Epidermal melanocyte (primary cell): ENCODE results near the gene RFX1.
"Not testable (repeated sequence)": the region's sequence is repeated elsewhere in the genome, so short reads cannot be mapped to it uniquely, and the experiment has no call there.

Source experiments
- DNase-seq: peaks from one replicate; pipeline ENCODE4 v3.0.0; 2011; ENCODE audit warnings: low spot score; ENCODE audit not compliant: insufficient read length

RFX1 gene

GRCh38 chr19:14027856-14028450, 21.8 kb upstream of the RFX1 start, which contains the start of gene RLN3:
TSS of gene RLN3 (plus strand) at chr19:14028148. CDS start at chr19:14028205, 57 bp downstream.
- no peak for DNase-seq

GRCh38 chr19:14026652-14027192, 20.6 kb upstream of the RFX1 start:
- DNase-seq = not testable (repeated sequence)

- peak; percentile 26 for DNase-seq
These were observed 17.5 kb upstream of the RFX1 start for GRCh38 chr19:14023404-14024235.

- DNase-seq = no peak
These were observed 16.3 kb upstream of the RFX1 start for GRCh38 chr19:14022469-14022868.

- no peak for DNase-seq
These were observed 15.4 kb upstream of the RFX1 start for GRCh38 chr19:14021474-14021873.

GRCh38 chr19:14019739-14020138, 13.6 kb upstream of the RFX1 start:
- DNase-seq = not testable (repeated sequence)

GRCh38 chr19:14019100-14019499, 13.0 kb upstream of the RFX1 start:
- no peak for DNase-seq

GRCh38 chr19:14015524-14016035, 9.5 kb upstream of the RFX1 start:
- DNase-seq = no peak

GRCh38 chr19:14012378-14012915, 6.3 kb upstream of the RFX1 start:
- no peak for DNase-seq

- DNase-seq = no peak
These were observed 844 bp upstream of the RFX1 start for GRCh38 chr19:14006766-14007562.

GRCh38 chr19:14005349-14006084, 603 bp downstream of the RFX1 start:
- DNase-seq = no peak

GRCh38 chr19:14004619-14005348, 1.3 kb downstream of the RFX1 start:
- no peak for DNase-seq

GRCh38 chr19:14003251-14004055, 2.7 kb downstream of the RFX1 start:
- DNase-seq = no peak

- DNase-seq = no peak
These were observed 3.4 kb downstream of the RFX1 start for GRCh38 chr19:14002571-14003250.

GRCh38 chr19:14000691-14001375, 5.3 kb downstream of the RFX1 start:
- DNase-seq = no peak

GRCh38 chr19:13999085-13999484, 7.0 kb downstream of the RFX1 start:
- no peak for DNase-seq

GRCh38 chr19:13998426-13998825, 7.7 kb downstream of the RFX1 start:
- no peak for DNase-seq

- DNase-seq = no peak
These were observed 8.5 kb downstream of the RFX1 start for GRCh38 chr19:13997631-13997962.
